Mucosa of descending colon (tissue), 3 donors: ENCODE results near the gene ZNF3. TPM values are rescaled to one million over a fixed set of nuclear protein-coding genes. Genes with fewer than 3 reads are reported as not detected.

Experiments used
- ATAC-seq: fragments of 200-7000 bp; cut with Tn5 transposase; one replicate; pipeline ENCODE4 v1.9.1; 2020; ENCODE audit warnings: mild to moderate bottlenecking, moderate library complexity
- DNase-seq, 3 donors: peaks; one replicate each; pipeline ENCODE4 v3.0.0-alpha.2; 2020
- H3K36me3 ChIP-seq: fragments of 200-600 bp; one replicate; pipeline ENCODE4 v1.8.0; 2021; ENCODE audit warnings: low read depth, mild to moderate bottlenecking
- H3K4me1 ChIP-seq: fragments of 200-600 bp; one replicate; pipeline ENCODE4 v1.8.0; 2021; ENCODE audit warnings: low read depth, mild to moderate bottlenecking
- H3K4me3 ChIP-seq: fragments of 200-600 bp; one replicate; pipeline ENCODE4 v1.8.0; 2021; ENCODE audit warnings: mild to moderate bottlenecking
- H3K9me3 ChIP-seq: fragments of 200-600 bp; one replicate; pipeline ENCODE4 v1.8.0; 2021; ENCODE audit warnings: mild to moderate bottlenecking
- intact Hi-C, 2 donors: fragments of 100-400 bp; cut with DNase I in 1 of 2; cut with micrococcal nuclease in 1 of 2; formaldehyde crosslinking; loops; one replicate each; pipeline versions ENCODE4 v1.11.0 to v1.11.1; 2022; cut with DNase I, micrococcal nuclease
- total RNA-seq, 3 donors: library from RNA; stranded (reverse); fragmentation: NEBNext Ultra II Directional in 2 of 3; extraction: Animal tissue kit (Norgen Biotek cat#: 25700) in 2 of 3; gene quantifications; one replicate each; pipeline versions ENCODE4 v1.2.1 to v1.2.4, GENCODE V29; 2021 to 2023
- TF ChIP-seq, protein P1 (sequence below): fragments of 200-600 bp; IDR thresholded peaks from one replicate; pipeline ENCODE4 v1.8.0; 2022; ENCODE audit warnings: antibody characterized with exemption, mild to moderate bottlenecking
- donor health status: DM: no; HTN: no; CAD: no; lungs with moderate emphysema.
- donor health status: DM: no; HTN: no; CAD: no.
- donor health status: DM: no; HTN: yes; CAD: no.

ZNF3 gene
- total RNA-seq, 3 donors from 2014 or later: 32.6 to 46.1 (median 35.8) TPM

GRCh38 chr7:100079024-100079560 lies 2.4 kb downstream of the ZNF3 start:
- DNase-seq: peak; percentile 64 to 74 (median 72)
- Histone ChIP-seq H3K4me3 (no peak overlapping the region), H3K36me3 (no peaks in the 10 kb centered on the region), H3K4me1 (peaks cover 53% of the 10 kb centered on the region), H3K9me3 (no peaks in the 10 kb centered on the region)
- intact Hi-C loops: no loop called here
- peak; percentile 66 for ATAC-seq
- TF ChIP-seq, protein P1, sequence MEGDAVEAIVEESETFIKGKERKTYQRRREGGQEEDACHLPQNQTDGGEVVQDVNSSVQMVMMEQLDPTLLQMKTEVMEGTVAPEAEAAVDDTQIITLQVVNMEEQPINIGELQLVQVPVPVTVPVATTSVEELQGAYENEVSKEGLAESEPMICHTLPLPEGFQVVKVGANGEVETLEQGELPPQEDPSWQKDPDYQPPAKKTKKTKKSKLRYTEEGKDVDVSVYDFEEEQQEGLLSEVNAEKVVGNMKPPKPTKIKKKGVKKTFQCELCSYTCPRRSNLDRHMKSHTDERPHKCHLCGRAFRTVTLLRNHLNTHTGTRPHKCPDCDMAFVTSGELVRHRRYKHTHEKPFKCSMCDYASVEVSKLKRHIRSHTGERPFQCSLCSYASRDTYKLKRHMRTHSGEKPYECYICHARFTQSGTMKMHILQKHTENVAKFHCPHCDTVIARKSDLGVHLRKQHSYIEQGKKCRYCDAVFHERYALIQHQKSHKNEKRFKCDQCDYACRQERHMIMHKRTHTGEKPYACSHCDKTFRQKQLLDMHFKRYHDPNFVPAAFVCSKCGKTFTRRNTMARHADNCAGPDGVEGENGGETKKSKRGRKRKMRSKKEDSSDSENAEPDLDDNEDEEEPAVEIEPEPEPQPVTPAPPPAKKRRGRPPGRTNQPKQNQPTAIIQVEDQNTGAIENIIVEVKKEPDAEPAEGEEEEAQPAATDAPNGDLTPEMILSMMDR: no peak

GRCh38 chr7:100077205-100077604 lies 4.3 kb downstream of the ZNF3 start:
- Histone ChIP-seq H3K4me1 (peaks cover 47% of the 10 kb centered on the region), H3K36me3 (peaks cover 18% of the 10 kb centered on the region), H3K9me3 (peaks cover 8% of the 10 kb centered on the region), H3K4me3 (no peak overlapping the region)
- ATAC-seq (peak; percentile 5), DNase-seq (peak in 1 of 3 donors; percentile 50)
- TF ChIP-seq, protein P1: no peak
- intact Hi-C loops: no loop called here

- no peak overlapping the region for H3K4me3 ChIP-seq
- ATAC-seq (no peak), DNase-seq (no peak)
- intact Hi-C loops: no loop called here
- peaks cover 34% of the 10 kb centered on the region for H3K36me3 ChIP-seq
- H3K4me1 ChIP-seq: peaks cover 38% of the 10 kb centered on the region
- peaks cover 26% of the 10 kb centered on the region for H3K9me3 ChIP-seq
- TF ChIP-seq, protein P1: no peak
Measured at GRCh38 chr7:100075418-100075817, 6.1 kb downstream of the ZNF3 start.

DNA sequence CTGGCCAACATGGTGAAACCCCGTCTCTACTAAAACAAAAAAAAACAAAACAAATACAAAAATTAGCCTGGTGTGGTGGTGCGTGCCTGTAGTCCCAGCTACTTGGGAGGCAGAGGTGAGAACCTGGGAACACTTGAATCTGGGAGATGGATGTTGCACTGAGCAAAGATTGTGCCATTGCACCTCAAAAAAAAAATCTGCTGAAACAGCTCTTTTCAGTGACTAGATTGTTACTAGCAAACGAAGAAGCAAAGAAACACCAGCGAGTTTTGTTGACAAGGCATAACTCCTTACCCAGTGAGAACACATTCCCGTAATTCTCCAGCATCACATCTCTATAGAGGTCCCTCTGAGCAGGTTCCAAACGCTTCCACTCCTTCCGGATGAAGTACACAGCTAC lies 6.7 kb downstream of the ZNF3 start:
- no peak for ATAC-seq
- peaks cover 34% of the 10 kb centered on the region for H3K36me3 ChIP-seq
- no peak for DNase-seq
- peaks cover 32% of the 10 kb centered on the region for H3K4me1 ChIP-seq
- peaks cover 28% of the 10 kb centered on the region for H3K9me3 ChIP-seq
- intact Hi-C loops: no loop called here
- H3K4me3 ChIP-seq: no peak overlapping the region
- TF ChIP-seq, protein P1: no peak

- Histone ChIP-seq H3K4me1 (peaks cover 9% of the 10 kb centered on the region), H3K4me3 (no peak overlapping the region), H3K9me3 (peaks cover 28% of the 10 kb centered on the region), H3K36me3 (peaks cover 34% of the 10 kb centered on the region)
- TF ChIP-seq, protein P1: no peak
- no peak for DNase-seq
- ATAC-seq: no peak
- intact Hi-C loops: no loop called here
Measured at GRCh38 chr7:100072462-100072861, 9.1 kb downstream of the ZNF3 start.
